Type B pancreatic cell (in vitro differentiated cells): ENCODE measurements around the gene PROSER3. TPM values are rescaled to one million over a fixed set of nuclear protein-coding genes. Genes with fewer than 3 reads are reported as not detected.
A peak's percentile ranks its signal among the peaks of the same experiment; 100 is the strongest.

Source experiments
- DNase-seq: peaks from one replicate; pipeline ENCODE4 v3.0.0; 2021; ENCODE audit warnings: mixed read lengths; ENCODE audit not compliant: unreplicated experiment; ENCODE audit errors: extremely low spot score
- H3K27ac Mint-ChIP-seq: 2 replicates; pipeline ENCODE4 v1.8.0; 2021; ENCODE audit warnings: mild to moderate bottlenecking, mixed read lengths
- H3K27me3 Mint-ChIP-seq: 2 replicates; pipeline ENCODE4 v1.8.0; 2021; ENCODE audit warnings: mixed read lengths
- H3K36me3 Mint-ChIP-seq: 2 replicates; pipeline ENCODE4 v1.8.0; 2021; ENCODE audit warnings: mixed read lengths
- H3K4me1 Mint-ChIP-seq: one replicate; pipeline ENCODE4 v1.8.0; 2021; ENCODE audit warnings: mixed read lengths; ENCODE audit not compliant: unreplicated experiment
- H3K4me3 Mint-ChIP-seq: 2 replicates; pipeline ENCODE4 v1.8.0; 2021; ENCODE audit warnings: mild to moderate bottlenecking, mixed read lengths
- H3K9me3 Mint-ChIP-seq: 2 replicates; pipeline ENCODE4 v1.8.0; 2021; ENCODE audit warnings: mixed read lengths
- CTCF ChIP-seq: fragments of 200-600 bp; sonication (generic); conservative IDR thresholded peaks from 2 replicates; pipeline ENCODE4 v1.5.0; 2021; ENCODE audit warnings: antibody characterized with exemption, mild to moderate bottlenecking
- total RNA-seq: library from RNA; stranded (reverse); gene quantifications from 2 replicates; pipeline ENCODE4 v1.2.1, GENCODE V29; 2021; ENCODE audit warnings: low replicate concordance

Gene PROSER3
- total RNA-seq, 1 donor from 2014 or later, result 48.0 TPM

GRCh38 chr19:35811317-35812219, 53.6 kb downstream of the PROSER3 start:
- TF ChIP-seq CTCF, result no peak
- peaks cover 21% of the 10 kb centered on the region for H3K27me3 Mint-ChIP-seq
- peak overlapping the region; percentile 62 for H3K4me3 Mint-ChIP-seq
- DNase-seq, result no peak
- H3K36me3 Mint-ChIP-seq, result no peaks in the 10 kb centered on the region
- H3K4me1 Mint-ChIP-seq, result no peaks in the 10 kb centered on the region
- no peaks in the 10 kb centered on the region for H3K9me3 Mint-ChIP-seq
- H3K27ac Mint-ChIP-seq, result no peak overlapping the region

- Mint-ChIP-seq H3K4me1 (no peaks in the 10 kb centered on the region), H3K9me3 (no peaks in the 10 kb centered on the region), H3K36me3 (no peaks in the 10 kb centered on the region), H3K27me3 (peaks cover 21% of the 10 kb centered on the region), H3K27ac (no peak within 1 kb of the TSS), H3K4me3 (peak within 1 kb of the TSS; percentile 62)
- no peak for DNase-seq
- no peak for TF ChIP-seq CTCF
These were observed 54.5 kb downstream of the PROSER3 start, which contains the start of gene PRODH2 for GRCh38 chr19:35812220-35813042. PRODH2 (minus strand) TSS chr19:35812845; CDS start chr19:35812805, 40 bp downstream.

- Mint-ChIP-seq H3K4me3 (no peak overlapping the region), H3K36me3 (no peaks in the 10 kb centered on the region), H3K4me1 (no peaks in the 10 kb centered on the region), H3K27me3 (peaks cover 15% of the 10 kb centered on the region), H3K27ac (no peak overlapping the region), H3K9me3 (no peaks in the 10 kb centered on the region)
- no peak for TF ChIP-seq CTCF
- no peak for DNase-seq
These were observed 55.3 kb downstream of the PROSER3 start for GRCh38 chr19:35813043-35813890.

GRCh38 chr19:35816262-35816661, 58.3 kb downstream of the PROSER3 start:
- Mint-ChIP-seq H3K27me3 (peaks cover 12% of the 10 kb centered on the region), H3K36me3 (no peaks in the 10 kb centered on the region), H3K4me1 (no peaks in the 10 kb centered on the region), H3K9me3 (no peaks in the 10 kb centered on the region), H3K27ac (no peak overlapping the region), H3K4me3 (no peak overlapping the region)
- TF ChIP-seq CTCF, result no peak
- DNase-seq, result no peak

- Mint-ChIP-seq H3K4me3 (no peak overlapping the region), H3K27ac (no peak overlapping the region)
These were observed 58.9 kb downstream of the PROSER3 start for GRCh38 chr19:35816846-35817245.

More at GRCh38 chr19:35816846-35817245, 58.9 kb downstream of the PROSER3 start:
- Mint-ChIP-seq H3K4me1 (no peaks in the 10 kb centered on the region), H3K36me3 (no peaks in the 10 kb centered on the region), H3K27me3 (peaks cover 9% of the 10 kb centered on the region), H3K9me3 (no peaks in the 10 kb centered on the region)
- no peak for DNase-seq
- TF ChIP-seq CTCF, result no peak
